GM18508 (cell line): ENCODE results near the gene GLRA2.
"Not testable (repeated sequence)": the region's sequence is repeated elsewhere in the genome, so short reads cannot be mapped to it uniquely, and the experiment has no call there.

ENCODE experiments used
- ATAC-seq: cut with Tn5 transposase; IDR thresholded peaks from one replicate; pipeline ENCODE4 v1.9.1; 2021; ENCODE audit warnings: moderate number of reproducible peaks; ENCODE audit not compliant: insufficient read depth, unreplicated experiment

Gene GLRA2

DNA sequence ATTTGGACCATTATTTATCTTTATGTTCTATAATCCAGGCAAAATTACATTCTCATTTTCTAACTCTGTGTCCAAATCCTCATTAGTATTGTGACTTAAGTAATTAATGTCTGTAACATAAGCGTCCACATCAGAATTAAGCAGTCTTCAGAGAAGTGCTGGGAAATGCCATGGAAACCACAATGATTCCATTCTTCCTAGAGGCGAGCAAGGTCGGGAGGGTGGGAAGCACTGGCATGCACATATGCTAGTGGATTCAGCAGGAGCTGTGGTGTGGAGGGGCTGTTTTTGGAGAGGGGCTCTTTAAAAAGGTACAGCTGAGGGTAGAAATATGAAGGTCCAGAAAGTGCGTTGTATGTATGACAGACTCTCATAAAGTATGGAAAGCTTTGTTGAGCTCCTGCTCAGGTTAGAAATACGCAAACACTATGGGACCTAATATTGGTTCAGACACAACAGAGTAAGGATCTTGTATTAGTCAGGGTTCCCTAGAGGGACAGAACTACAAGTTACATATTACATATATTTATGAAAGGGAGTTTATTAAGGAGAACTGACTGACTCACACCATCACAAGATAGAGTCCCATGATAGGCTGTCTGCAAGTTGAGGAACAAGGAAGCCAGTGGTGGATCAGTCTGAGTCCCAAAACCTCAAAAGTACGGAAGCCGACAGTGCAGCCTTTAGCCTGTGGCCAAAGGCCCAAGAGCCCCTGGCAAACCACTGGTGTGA, 61.5 kb downstream of the GLRA2 start:
- ATAC-seq = no peak

DNA sequence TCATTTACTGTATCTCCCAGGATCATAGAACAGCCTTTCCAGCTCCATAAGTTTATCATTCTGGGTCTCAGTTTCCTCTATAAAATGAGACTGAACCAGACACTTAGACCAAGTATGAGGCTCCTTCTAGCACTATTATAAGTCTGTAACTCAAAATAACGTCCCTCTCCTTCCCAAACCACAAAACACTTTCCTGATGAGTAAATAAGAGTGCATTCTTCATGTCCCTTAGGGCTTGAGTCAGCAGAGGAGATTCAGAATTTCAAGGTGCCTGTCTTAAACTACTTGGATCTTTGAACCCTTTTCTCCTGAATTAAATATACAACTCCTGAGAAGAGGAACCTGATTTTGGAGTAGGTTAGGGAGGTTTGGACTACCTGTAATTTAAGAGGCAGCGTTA, 62.6 kb downstream of the GLRA2 start:
- no peak for ATAC-seq

DNA sequence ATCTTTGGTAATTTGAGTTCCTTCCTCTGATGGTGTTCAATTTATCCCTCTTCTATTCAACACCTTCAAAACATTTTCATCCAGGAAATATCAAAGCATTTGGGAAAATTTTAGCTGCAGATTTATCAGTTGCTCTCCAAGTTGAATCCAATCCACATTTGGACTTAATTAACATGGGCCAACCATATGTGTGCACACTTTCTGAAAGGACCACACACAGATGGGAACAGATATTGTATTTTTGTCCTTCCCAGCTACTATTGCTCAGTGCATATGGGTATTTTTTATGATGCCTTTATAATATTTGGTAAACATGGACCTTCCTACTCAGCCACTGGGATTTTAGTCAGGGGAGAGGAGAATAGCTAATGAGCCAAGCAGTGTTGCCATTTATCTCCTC, 65.2 kb downstream of the GLRA2 start:
- no peak for ATAC-seq

DNA sequence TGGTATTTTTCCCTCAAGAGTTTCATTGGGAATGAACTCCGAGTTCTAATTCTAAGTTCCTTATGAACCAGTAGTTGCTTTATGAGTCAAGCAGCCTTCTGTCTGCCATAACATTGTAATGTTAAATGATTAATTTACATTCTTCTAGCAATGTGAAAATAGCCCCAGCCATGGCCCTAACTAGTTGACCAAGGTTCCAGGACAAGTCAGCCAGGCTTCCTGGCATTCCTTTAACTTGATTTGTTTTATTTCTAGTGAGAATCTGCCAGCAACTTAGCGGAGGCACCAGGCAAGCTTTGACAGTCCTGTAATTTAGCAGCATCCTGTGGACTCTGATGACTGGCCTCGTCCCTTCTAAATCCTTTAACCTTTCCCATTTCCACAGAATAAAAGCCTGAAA, 69.0 kb downstream of the GLRA2 start:
- ATAC-seq = no peak

DNA sequence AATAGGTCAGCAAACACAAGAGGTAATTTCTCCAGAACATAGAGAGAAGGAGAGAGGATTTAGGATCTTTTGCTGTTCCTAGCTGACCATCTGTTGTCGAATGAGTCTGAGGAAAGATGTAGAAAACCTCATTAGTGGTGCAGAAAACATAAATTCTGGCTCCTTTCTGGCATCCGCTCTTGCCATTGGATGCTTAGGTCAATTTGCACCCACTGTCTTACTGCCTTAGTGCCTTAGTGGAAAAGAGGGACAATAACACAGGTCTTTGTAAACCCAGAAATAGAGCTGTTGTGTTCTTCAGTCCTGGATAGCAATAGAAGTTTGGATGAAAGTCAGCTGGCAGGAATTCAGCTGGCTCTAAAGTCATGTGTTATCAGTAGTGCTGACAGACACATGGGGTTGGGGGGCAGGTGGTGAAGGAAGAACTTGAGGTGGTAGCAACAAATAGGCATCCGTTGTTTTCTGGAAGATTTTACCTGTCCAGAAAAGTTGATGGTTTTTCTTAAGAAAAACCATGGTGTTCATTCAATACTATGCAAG, 78.2 kb downstream of the GLRA2 start:
- ATAC-seq = no peak

DNA sequence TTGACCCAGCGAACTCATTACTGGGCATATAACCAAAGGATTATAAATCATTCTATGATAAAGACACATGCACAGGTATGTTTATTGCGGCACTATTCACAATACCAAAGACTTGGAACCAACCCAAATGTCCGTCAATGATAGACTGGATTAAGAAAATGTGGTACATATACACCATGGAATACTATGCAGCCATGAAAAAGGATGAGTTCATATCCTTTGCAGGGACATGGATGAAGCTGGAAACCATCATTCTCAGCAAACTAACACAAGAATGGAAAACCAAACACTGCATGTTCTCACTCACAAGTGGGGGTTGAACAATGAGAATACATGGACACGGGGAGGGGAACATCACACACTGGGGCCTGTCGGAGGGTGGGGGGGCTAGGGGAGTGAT, 83.1 kb downstream of the GLRA2 start:
- not testable (repeated sequence) for ATAC-seq

DNA sequence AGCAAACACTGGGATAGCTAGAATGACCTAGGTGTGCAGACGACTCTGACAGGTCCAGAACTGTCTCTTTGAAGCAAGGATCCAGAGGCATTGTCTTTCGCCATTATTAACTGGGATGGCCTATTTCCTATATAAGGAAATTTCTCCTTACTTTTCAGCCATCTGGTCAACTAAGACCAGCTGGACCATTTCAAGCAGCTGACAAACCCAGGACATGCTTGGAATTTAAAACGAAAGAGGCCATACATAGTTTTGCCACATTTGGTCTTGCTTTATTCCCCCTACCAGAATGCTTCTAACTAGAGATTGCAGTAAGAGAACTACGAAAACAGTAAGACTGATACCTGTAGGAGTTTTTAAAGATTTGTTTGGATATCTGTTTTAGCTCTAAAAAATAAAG, 87.0 kb downstream of the GLRA2 start:
- no peak for ATAC-seq

DNA sequence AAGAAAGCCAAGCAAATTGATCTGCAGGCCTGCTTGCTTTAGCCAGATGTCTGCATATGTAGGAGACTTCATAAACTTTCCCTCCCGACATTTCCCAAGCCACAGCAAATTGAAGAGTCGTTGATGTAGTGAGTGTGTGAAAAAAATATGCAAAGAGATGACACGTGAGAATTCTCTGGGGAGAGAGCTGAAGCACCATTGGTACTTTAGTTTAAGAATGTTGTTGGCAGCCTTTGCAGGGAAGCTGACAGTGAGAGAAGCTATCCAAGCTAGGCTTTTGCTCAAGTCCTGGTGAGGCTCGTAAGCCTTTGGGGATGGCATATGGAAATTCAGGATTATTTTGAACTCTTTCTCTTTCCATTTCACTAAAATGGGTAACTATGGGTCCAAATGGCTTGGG, 87.5 kb downstream of the GLRA2 start:
- no peak for ATAC-seq

DNA sequence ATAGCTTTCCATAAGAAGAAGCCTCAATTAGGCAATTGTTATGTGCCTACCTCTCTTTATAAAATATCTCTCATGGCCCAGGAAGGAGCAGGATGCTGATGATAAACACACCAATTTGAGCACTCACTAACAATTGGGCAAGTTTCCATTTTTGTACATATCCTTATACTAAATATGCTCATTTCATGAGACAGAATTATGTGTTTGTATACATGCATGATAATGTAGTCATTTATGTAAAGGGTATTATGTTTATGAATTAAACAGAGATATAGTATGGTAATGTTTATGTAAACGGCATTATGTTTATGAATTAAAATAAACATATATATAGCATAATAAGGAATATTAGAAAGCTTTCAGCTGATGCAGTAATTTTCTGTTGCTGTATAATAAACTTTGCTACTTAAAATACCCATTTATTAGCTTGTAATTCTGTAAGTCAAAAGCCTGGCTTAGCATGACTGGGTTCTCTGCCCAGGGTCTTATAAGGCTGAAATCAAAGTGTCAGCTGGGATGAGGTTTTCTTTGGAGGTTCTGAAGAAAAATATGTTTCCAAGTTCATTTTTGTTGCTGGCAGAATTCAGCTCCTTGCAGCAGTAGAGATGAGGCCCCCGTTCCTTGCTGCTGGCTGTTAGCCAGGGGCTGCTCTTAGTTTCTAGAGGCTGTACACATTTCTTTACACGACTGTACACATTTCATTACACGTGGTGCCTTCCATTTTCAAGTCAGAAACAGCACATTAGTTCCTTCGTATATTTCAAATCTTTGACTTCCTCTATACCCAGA, 89.0 kb downstream of the GLRA2 start:
- ATAC-seq = no peak

DNA sequence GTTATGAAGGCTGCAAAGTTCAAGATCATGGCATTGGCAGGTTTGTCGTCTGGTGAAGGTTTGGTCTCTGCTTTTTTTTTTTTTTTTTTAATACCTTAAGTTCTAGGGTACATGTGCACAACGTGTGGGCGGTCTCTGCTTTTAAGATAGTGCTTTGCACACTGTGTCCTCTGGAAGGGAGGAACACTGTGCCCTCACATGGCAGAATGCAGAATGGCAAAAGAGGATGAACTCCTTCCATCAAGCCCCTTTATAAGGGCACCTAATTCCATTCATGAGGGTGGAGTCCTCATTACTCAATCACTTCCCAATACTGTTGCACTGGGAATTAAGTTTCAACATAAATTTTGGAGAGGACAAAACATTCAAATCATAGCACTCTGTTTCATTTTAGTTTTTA, 101.4 kb downstream of the GLRA2 start:
- no peak for ATAC-seq

DNA sequence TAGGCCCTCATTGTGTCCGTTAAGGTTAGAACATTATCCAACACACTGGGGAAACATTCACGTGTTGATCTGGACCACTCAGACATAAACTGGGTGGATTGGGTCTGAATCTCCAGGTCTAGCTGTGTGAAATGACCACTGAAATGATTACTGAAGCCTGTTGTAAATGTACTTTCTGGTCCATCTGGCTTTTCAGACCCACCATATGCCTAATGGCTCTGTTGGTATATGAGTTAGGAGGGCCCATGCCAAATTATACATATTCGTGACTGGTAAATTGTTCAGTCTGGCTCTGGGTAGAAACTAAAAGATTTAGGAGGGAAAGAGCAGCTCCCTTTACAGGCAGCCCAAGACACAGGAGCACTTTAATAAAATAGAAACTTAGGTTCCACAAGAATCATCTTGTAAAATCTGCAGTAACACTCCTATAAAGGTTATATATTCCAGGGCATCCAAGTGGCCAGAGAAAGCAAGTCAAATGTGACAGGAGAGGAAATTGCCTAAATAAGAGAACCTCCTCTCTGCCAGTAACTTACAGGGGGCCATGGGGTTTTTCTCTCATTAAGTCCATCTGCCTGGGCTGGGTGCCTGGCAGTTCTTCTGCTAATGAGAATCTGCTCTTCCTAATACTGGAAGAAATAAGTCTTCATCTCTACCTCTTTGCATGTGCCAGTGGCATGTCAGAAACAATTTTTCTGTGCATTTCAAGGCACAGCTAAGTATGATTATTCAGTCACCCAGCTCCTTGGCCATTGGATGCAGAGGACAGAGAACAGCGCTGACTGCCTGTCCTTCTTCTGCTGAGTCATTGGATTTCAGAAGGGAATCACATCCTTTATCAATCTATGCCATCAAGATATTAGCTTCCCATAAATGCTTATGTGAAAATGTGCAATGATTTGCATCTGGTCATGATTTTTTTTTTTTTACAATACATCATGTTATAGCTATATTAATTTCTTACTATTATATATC, 112.6 kb downstream of the GLRA2 start:
- ATAC-seq = no peak

DNA sequence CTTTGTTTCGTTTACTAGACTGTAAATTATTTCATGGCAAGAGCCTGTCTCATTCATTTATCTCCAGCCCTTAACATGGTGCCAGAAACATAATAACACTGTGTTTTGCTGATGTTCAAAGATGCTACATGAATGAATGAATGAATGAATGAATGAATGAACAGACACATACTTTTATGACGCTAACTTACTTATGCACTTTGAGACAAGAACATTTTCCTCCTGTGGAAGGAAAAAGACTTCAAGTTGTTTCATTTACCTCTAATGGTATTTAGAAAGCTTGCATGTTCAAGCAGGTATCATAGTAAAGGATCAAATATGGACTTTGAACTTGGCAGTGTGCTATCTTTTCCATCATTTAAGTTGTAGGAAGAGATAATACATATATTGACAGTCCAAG, 131.6 kb downstream of the GLRA2 start:
- no peak for ATAC-seq

DNA sequence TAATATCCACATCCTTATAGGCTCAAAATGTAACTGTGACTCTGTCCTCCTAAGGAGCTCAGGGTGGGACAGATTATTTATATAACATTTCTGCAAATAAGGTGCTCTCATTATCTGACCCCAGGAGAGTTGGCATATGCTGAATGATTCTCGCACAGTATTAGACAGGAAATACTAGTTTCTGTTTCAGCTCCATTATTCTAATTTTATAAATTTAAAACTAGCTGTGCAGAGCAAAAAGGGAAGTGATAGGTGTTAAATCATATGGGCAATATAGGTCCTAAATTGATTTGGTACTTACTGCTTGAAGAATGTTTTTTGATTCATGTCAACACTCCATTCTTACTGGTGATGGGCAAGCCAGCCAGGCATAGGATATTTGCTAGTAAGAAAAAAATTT, 141.5 kb downstream of the GLRA2 start:
- peak; percentile 53 for ATAC-seq

DNA sequence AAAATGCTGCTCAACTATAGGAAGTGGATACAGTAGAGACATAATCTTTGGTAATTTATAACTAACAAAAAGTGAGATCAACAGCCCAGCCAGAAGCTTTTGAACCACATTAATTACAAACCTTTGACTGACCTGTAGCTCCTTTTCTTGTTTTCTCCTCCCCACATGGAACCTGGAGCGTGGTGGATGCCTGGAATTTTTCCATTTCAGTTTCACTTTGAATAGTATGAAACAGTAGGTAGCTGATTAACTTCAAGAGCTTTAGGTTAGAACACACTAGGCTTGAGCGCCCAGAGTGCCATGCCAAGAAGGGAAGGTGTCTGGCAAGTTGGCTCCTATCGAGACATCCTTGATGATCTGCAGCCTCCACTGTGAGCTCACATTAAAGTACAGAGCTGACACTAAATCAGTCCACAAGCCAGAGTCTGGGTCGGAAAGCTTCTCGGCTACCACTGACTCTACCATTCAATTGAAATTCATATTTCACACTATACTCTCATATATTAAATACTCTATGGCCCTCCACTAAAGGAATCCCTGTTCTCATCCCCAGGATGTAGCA, 143.4 kb downstream of the GLRA2 start:
- no peak for ATAC-seq

DNA sequence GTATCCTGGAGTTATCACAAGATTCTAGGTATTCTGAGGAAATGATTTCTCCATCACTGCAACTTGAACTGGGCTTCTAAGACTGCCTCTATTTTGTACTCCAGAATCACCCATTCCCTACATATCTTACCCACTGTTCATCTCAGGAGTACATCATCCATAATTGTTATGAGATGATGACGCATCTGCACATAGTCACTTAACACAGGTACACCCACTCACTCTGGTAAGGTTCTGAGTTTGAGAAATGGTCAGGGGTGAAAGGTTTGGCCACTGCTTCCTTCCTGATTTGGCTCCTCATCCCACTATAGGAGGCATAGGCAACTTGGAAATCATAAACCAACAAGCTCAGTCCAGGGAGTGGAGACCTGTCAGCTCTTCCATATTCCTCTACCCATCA, 143.9 kb downstream of the GLRA2 start:
- no peak for ATAC-seq

DNA sequence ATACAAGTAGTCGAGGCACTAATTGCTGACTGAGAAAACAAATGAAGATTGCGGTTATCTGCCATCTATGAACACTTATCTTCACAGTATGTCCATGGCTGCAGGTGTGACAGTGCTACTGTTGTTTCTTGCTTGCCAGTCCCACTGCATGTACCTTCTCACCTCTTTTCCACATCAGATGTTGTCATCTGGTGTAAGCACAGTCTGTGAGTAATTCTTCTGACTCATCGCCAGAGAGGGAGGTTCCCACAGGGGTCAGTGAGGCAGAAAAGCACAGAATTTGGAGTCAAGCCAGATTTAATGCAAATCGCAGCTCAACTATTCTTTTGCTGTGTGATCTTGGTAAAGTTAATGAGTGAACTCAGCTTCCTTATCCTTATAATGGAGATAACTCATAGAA, 144.4 kb downstream of the GLRA2 start:
- peak; percentile 90 for ATAC-seq

DNA sequence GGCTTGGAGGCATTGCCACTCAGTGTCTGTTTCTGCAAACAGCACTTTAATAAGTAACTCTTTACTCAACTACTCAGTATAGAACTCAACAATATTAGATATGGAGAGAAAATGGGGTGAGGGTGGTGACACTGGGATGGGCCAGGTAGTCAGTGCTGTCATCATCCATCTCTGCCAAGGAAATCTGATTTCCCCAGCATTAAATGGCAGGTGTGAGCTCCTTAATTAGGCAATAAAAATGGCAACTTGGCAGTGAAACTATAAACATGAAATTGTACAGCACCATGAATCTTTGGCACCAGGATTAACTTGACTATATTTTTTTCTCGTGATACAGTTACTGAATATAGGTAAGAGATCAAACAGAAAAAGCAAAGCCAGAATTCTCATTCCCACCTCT, 146.2 kb downstream of the GLRA2 start:
- ATAC-seq = no peak

DNA sequence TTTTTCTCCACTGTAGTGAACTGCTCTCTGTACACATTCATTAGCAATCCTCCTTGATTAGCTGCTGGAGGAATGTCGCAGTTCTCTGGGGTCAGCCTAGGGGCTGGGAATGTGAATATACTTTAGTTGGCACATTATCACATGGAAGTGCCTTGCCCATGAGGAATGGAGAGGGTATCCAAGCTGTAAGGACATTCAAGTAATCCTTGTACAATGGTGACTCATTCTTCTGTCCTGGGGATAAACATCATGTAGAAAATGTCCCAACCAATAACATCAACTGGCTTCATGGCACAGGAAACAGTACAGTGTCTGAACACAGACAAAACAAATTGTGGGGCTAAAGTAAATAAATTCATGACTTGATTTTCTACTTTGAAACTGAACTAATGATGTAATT, 147.1 kb downstream of the GLRA2 start:
- ATAC-seq = no peak

DNA sequence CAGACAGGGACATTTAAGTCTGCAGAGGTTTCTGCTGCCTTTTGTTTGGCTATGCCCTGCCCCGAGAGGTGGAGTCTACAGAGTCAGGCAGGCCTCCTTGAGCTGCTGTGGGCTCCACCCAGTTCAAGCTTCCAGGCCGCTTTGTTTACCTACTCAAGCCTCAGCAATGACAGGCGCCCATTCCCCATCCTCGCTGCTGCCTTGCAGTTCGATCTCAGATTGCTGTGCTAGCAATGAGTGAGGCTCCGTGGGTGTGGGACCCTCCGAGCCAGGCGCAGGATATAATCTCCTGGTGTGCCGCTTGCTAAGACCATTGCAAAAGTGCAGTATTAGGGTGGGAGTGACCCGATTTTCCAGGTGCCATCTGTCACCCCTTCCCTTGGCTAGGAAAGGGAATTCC, 159.0 kb downstream of the GLRA2 start:
- not testable (repeated sequence) for ATAC-seq

DNA sequence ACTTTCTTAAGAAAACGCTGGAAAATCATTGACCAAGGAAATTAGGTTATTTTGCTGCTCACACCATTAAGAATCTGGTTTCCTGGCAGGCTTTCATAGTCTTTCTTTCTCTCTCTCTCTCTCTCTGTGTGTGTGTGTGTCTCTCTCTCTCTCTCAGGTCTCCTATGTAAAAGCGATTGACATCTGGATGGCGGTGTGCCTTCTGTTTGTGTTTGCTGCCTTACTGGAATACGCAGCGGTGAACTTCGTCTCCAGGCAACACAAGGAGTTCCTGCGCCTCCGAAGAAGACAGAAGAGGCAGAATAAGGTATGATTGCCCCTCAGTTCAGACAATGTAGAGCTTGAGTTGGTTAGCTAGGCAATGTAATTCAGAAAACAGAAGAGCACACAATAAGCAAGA, 161.2 kb downstream of the GLRA2 start:
- no peak for ATAC-seq
